Pancreas (tissue), 10 donors: ENCODE results near the gene UBR4. TPM values are rescaled to one million over a fixed set of nuclear protein-coding genes. Genes with fewer than 3 reads are reported as not detected.

Experiments used
- ATAC-seq, 4 donors: fragments of 200-7000 bp; cut with Tn5 transposase; one replicate each; pipeline versions ENCODE4 v1.8.0 to v1.9.1; 2020; ENCODE audit warnings: mild to moderate bottlenecking in 4 of 4, moderate library complexity in 4 of 4
- DNase-seq, 6 donors: peaks; one replicate each; pipeline ENCODE4 v3.0.0-alpha.2; 2020
- FAIRE-seq: peaks from 2 replicates; lab custom pipeline; 2012; peaks lifted over from hg19 to GRCh38; lab: Jason Lieb, UNC
- H3K27ac ChIP-seq, 4 donors: fragments of 200-600 bp; sonication (generic); 1 replicate in 3 of 4; 2 replicates in 1 of 4; pipeline versions ENCODE4 v1.5.0 to v1.8.0; 2020
- H3K27me3 ChIP-seq, 4 donors: fragments of 200-600 bp; one replicate each; pipeline ENCODE4 v1.8.0; 2021
- H3K36me3 ChIP-seq, 3 donors: fragments of 200-600 bp; sonication (generic) in 1 of 3; one replicate each; pipeline versions ENCODE4 v1.5.0 to v1.8.0; 2020 to 2021
- H3K4me1 ChIP-seq, 3 donors: fragments of 200-600 bp; one replicate each; pipeline ENCODE4 v1.8.0; 2021
- H3K4me3 ChIP-seq, 4 donors: fragments of 200-600 bp; sonication (generic) in 2 of 4; one replicate each; pipeline versions ENCODE4 v1.5.0 to v1.8.0; 2020 to 2021
- H3K9me3 ChIP-seq, 4 donors: fragments of 200-600 bp; one replicate each; pipeline ENCODE4 v1.8.0; 2021
- WGBS, 2 donors: extraction: QIAGEN DNeasy Blood & Tissue Kit; methylation state at CpG; one replicate each; pipeline ENCODE4 v1.1.7; 2013; 5-methylcytosine and 5-hydroxymethylcytosine counted together
- intact Hi-C, 3 donors: fragments of 100-400 bp; cut with DNase I; formaldehyde crosslinking; loops; one replicate each; pipeline versions ENCODE4 v1.11.1 to v1.14.2; 2022
- polyA plus RNA-seq, 2 donors: library from polyadenylated mRNA; stranded (reverse); fragments of 200-250 nt; gene quantifications; one replicate each; pipeline ENCODE4 v1.2.3, GENCODE V29; 2013
- total RNA-seq, 6 donors: library from RNA; stranded (reverse); fragmentation: NEBNext Ultra II Directional in 4 of 6; extraction: Animal tissue kit (Norgen Biotek cat#: 25700) in 4 of 6; gene quantifications; one replicate each; pipeline versions ENCODE4 v1.2.1 to v1.2.4, GENCODE V29; 2021 to 2023
- TF ChIP-seq, protein P1 (sequence below), 4 donors: fragments of 200-600 bp; sonication (generic) in 3 of 4; IDR thresholded peaks; one replicate each; pipeline versions ENCODE4 v1.5.0 to v1.8.0; 2021; ENCODE audit warnings: antibody characterized with exemption in 4 of 4
- donor health status: healthy with polysubstance abuse.
- donor health status: DM: no; HTN: no; CAD: no; lungs with moderate emphysema.
- donor health status: DM: no; HTN: no; CAD: no.
- donor health status: control.
- donor health status: control.
- donor health status: Bipolar disorder and iron deficiency.
- donor health status: DM: yes; HTN: yes; CAD: no.
- donor health status: DM: no; HTN: no; CAD: no.
- donor health status: DM: no; HTN: no; CAD: no.
- donor health status: DM: yes; HTN: yes; CAD: no.

UBR4 gene
- total and polyA plus RNA-seq, 8 donors, result 45.3 to 140 (median 65.5) TPM

DNA sequence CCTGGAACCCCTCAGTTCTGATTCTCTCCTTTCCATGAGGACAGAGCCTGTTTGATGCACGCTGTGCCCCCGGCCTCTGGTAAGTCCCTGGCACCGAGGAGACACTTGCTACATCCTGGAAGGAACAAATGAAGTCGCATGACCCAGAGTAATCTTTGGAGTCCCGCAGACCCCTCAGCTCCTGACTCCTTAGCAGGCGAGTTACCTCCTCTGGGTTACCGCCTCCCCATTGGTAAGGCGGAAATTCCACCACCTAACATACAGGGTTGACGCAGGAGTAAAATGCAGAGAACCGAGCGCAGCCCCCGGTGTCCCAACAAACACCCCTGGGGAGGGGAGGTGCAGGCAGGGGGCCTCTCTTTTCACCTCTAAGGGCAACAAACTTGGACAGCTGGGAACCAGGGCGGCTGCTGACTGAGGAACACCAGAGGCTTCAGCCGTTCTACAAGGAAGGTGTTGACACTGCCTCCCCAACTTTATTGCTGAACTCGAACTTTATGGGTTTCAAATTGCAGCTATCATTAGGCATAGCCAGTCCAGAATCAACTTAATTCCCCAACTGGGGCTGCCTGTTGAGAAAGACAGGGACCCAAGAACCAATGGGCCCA, 138.3 kb downstream of the UBR4 start:
- H3K27ac ChIP-seq, result no peak overlapping the region
- no peaks in the 10 kb centered on the region for H3K9me3 ChIP-seq
- TF ChIP-seq, protein P1, sequence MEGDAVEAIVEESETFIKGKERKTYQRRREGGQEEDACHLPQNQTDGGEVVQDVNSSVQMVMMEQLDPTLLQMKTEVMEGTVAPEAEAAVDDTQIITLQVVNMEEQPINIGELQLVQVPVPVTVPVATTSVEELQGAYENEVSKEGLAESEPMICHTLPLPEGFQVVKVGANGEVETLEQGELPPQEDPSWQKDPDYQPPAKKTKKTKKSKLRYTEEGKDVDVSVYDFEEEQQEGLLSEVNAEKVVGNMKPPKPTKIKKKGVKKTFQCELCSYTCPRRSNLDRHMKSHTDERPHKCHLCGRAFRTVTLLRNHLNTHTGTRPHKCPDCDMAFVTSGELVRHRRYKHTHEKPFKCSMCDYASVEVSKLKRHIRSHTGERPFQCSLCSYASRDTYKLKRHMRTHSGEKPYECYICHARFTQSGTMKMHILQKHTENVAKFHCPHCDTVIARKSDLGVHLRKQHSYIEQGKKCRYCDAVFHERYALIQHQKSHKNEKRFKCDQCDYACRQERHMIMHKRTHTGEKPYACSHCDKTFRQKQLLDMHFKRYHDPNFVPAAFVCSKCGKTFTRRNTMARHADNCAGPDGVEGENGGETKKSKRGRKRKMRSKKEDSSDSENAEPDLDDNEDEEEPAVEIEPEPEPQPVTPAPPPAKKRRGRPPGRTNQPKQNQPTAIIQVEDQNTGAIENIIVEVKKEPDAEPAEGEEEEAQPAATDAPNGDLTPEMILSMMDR (IDR thresholded peaks at IDR 0.05), result no peak
- intact Hi-C loops, result no loop called here
- H3K27me3 ChIP-seq, result no peaks in the 10 kb centered on the region
- 79 to 87% methylated on average over 15 of the region's 15 CpGs for WGBS, 2 donors
- peaks cover 0 to 28% (median 0%) of the 10 kb centered on the region in 3 donors for H3K36me3 ChIP-seq
- ATAC-seq (no peak), FAIRE-seq (no peak), DNase-seq (no peak)
- peaks cover 11 to 19% (median 14%) of the 10 kb centered on the region in 3 donors for H3K4me1 ChIP-seq
- H3K4me3 ChIP-seq, result no peak overlapping the region

DNA sequence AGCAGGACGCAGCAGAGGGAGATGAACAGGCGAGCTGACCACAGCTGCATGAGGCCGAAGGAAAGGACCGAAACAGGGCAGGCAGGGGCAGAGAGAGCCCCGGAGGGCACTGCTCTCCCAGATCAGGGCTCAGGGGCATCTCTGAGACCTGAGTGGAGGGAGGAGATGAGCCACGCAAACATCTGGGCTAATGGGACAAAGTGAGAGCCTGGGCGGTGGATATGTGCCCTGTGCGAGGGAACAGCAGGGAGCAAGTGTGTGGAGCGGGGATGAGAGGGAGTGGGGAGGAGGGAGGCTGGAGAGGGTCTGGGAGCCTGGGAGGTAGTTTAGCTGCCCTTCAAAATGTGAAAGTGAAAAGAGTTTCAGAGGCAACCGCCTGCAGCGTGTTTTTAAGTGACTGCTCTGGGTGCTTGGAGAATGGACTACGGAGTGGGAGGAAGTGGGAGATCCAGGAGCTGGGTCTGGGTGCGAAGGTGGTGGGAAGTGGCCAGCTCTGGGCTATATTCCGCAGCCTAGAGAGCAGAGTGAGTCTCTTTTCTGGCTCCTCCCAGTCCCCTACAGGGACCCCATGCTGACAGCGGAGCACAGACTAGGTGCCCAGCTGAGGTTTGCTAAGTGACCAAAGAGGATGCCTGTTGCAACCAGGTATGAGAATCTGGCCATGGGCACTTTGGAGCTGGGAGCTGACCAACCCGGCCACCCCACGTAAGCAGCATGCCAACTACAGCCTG, 139.0 kb downstream of the UBR4 start:
- H3K4me3 ChIP-seq, result no peak overlapping the region
- TF ChIP-seq, protein P1 (IDR thresholded peaks at IDR 0.05), result no peak
- H3K4me1 ChIP-seq, result peaks cover 18 to 26% (median 20%) of the 10 kb centered on the region in 3 donors
- WGBS, 2 donors, result 81 to 83% methylated on average over 17 of the region's 17 CpGs
- DNase-seq, result no peak
- H3K36me3 ChIP-seq, result peaks cover 0 to 22% (median 0%) of the 10 kb centered on the region in 3 donors
- H3K27me3 ChIP-seq, result no peaks in the 10 kb centered on the region
- no peak for ATAC-seq
- H3K9me3 ChIP-seq, result no peaks in the 10 kb centered on the region
- intact Hi-C loops, result no loop called here
- peak overlapping the region in 1 of 4 donors; percentile 48 for H3K27ac ChIP-seq
- FAIRE-seq, result no peak

DNA sequence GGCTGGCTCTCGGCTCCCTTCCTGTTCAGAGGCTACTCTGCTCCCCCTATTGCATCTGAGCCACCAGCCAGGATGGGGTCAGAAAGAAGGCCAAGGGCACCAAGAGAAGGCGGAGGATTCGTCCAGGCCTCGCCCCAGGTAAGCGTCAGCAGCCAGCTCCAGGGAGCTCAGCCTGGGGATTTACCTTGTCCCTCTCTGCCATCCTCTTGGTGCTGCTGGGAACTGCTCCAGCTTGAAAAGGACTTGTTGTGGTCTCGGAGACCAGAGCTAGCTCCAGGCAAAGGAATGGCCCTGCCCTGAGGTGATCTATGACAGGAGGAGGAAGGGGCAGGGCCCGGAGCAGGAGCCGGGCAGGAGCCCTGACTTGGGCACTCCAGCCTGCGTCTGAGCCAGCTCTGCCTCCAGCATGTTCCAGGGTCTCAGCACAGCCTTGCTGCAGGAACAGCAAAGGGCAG, 139.8 kb downstream of the UBR4 start:
- Histone ChIP-seq H3K36me3 (peaks cover 0 to 15% (median 0%) of the 10 kb centered on the region in 3 donors), H3K4me3 (no peak overlapping the region), H3K27me3 (no peaks in the 10 kb centered on the region), H3K9me3 (no peaks in the 10 kb centered on the region), H3K27ac (peak overlapping the region in 2 of 4 donors; percentile 48 to 50), H3K4me1 (peaks cover 20 to 31% (median 21%) of the 10 kb centered on the region in 3 donors)
- FAIRE-seq (no peak), DNase-seq (peak in 2 of 6 donors; percentile 30 to 50), ATAC-seq (peak in 1 of 4 donors; percentile 2)
- TF ChIP-seq, protein P1 (IDR thresholded peaks at IDR 0.05), result no peak
- WGBS, 2 donors, result 48 to 65% methylated on average over 9 of the region's 9 CpGs
- intact Hi-C loops, result no loop called here

DNA sequence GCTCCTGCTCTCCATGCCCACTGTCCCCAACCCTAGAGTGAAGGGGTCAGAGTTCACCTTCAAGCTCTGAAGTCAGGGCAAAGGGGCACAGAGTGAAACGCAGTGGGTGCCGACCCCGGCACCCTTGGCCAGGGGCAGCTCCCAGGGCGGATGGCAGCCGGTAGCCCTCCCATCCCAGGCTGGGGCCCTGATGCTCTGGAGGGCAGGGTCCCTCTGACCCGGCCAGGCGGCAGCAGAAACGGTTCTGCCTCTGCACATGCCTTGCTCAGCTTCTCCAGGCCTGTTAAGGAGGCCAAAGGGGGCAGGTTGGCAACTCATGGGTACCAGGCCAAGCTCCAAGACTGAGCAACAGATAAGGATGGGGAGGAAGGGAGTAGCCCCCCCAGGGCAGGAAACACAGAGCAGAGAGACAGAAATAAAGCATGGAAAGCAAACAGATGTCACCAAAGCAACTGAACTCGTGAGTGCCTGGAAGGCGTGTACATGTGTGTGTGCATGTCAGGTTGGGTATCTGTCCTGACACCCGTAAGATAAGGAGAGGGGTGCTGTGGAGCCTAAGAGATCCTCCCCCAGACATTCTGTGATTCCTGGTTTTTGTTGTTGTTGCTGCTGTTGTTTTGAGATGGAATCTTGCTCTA, 141.3 kb downstream of the UBR4 start:
- 63 to 64% methylated on average over 11 of the region's 11 CpGs for WGBS, 2 donors
- peak overlapping the region in 2 of 4 donors; percentile 84 to 85 for H3K27ac ChIP-seq

More for the DNA sequence above, 141.3 kb downstream of the UBR4 start:
- FAIRE-seq (no peak), ATAC-seq (no peak), DNase-seq (peak in 1 of 6 donors; percentile 55)
- intact Hi-C loops, result no loop called here
- H3K9me3 ChIP-seq, result no peaks in the 10 kb centered on the region
- H3K27me3 ChIP-seq, result no peaks in the 10 kb centered on the region
- H3K4me3 ChIP-seq, result no peak overlapping the region
- peaks cover 0 to 6% (median 0%) of the 10 kb centered on the region in 3 donors for H3K36me3 ChIP-seq
- H3K4me1 ChIP-seq, result peaks cover 18 to 31% (median 21%) of the 10 kb centered on the region in 3 donors
- TF ChIP-seq, protein P1 (IDR thresholded peaks at IDR 0.05), result no peak
